HEK293T (cell line): ENCODE results near the gene GET3.

ENCODE experiments used
- CTBP1 ChIP-seq: fragments of 450-650 bp; IDR thresholded peaks from 2 replicates; pipeline ENCODE4 v1.6.1; 2016; ENCODE audit warnings: borderline replicate concordance
- HDGF ChIP-seq: fragments of 450-650 bp; IDR thresholded peaks from 2 replicates; pipeline ENCODE4 v1.6.1; 2017; ENCODE audit warnings: antibody characterized with exemption, borderline replicate concordance
- LEF1 ChIP-seq: fragments of 450-650 bp; IDR thresholded peaks from 2 replicates; pipeline ENCODE4 v1.6.1; 2017; ENCODE audit warnings: mild to moderate bottlenecking, borderline replicate concordance
- PKNOX1 ChIP-seq: fragments of 450-650 bp; IDR thresholded peaks from 2 replicates; pipeline ENCODE4 v1.6.1; 2016
- SP1 ChIP-seq: fragments of 450-650 bp; IDR thresholded peaks from 2 replicates; pipeline ENCODE4 v1.6.1; 2017
- SUZ12 ChIP-seq: fragments of 450-650 bp; IDR thresholded peaks from 2 replicates; pipeline ENCODE4 v1.6.1; 2016; ENCODE audit warnings: mild to moderate bottlenecking
- ZNF384 ChIP-seq: fragments of 450-650 bp; IDR thresholded peaks from 2 replicates; pipeline ENCODE4 v1.6.1; 2016

GRCh38 chr19:12777217-12778016 is 40.1 kb downstream of the GET3 start:
- TF ChIP-seq HDGF (no peak), ZNF384 (no peak), SP1 (no peak), SUZ12 (no peak), PKNOX1 (no peak), LEF1 (no peak), CTBP1 (no peak)
